ENCODE results near the gene L3MBTL1.

DNA sequence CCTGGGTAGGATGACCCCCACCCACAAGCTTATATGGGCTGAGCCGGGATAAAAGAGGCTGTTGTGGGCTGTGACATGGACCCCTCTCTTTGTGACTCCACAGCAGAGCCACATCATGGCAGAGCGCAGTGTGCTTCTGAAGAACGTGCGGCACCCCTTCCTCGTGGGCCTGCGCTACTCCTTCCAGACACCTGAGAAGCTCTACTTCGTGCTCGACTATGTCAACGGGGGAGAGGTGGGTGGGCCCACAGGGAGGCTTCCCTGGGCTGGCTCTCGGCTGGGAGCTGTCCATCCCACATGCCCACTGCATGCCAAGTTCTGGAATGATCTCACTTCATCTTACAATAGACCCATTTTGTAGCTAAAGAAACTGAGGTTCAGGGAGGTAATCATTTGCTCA lies 61.8 kb downstream of the L3MBTL1 start:
- TF ChIP-seq, protein P1, sequence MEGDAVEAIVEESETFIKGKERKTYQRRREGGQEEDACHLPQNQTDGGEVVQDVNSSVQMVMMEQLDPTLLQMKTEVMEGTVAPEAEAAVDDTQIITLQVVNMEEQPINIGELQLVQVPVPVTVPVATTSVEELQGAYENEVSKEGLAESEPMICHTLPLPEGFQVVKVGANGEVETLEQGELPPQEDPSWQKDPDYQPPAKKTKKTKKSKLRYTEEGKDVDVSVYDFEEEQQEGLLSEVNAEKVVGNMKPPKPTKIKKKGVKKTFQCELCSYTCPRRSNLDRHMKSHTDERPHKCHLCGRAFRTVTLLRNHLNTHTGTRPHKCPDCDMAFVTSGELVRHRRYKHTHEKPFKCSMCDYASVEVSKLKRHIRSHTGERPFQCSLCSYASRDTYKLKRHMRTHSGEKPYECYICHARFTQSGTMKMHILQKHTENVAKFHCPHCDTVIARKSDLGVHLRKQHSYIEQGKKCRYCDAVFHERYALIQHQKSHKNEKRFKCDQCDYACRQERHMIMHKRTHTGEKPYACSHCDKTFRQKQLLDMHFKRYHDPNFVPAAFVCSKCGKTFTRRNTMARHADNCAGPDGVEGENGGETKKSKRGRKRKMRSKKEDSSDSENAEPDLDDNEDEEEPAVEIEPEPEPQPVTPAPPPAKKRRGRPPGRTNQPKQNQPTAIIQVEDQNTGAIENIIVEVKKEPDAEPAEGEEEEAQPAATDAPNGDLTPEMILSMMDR (conservative IDR thresholded peaks at IDR 0.05 in 1 of 2, IDR thresholded peaks at IDR 0.05 in 1 of 2; ENCODE audit: low read depth in 1 of 2, low read length in 2 of 2), result no peak
- no peak for TF ChIP-seq EZH2 (IDR thresholded peaks at IDR 0.05; ENCODE audit: low read length, missing control alignments)

All from fibroblast of lung (primary cell).